Ovary (tissue), 3 donors: Measurements from ENCODE around the gene LRTM2.

Experiments
- CTCF ChIP-seq, 3 donors: fragments of 450-650 bp in 2 of 3; fragments of 200-600 bp in 1 of 3; IDR thresholded peaks; one replicate each; pipeline versions ENCODE4 v1.5.1 to v1.8.0; 2016 to 2022; ENCODE audit warnings: antibody characterized with exemption in 3 of 3, mild to moderate bottlenecking in 1 of 3
- EP300 ChIP-seq: sonication (generic); formaldehyde crosslinking; IDR thresholded peaks from one replicate; pipeline ENCODE4 v1.6.1; 2017; ENCODE audit warnings: antibody characterized with exemption
- POLR2A ChIP-seq: fragments of 450-650 bp; IDR thresholded peaks from one replicate; pipeline ENCODE4 v1.6.1; 2017; ENCODE audit warnings: antibody characterized with exemption, mild to moderate bottlenecking, moderate library complexity
- donor health status: DM: no; HTN: no; CAD: no.

GRCh38 chr12:1822699-1823098 lies 2.3 kb downstream of the LRTM2 start:
- TF ChIP-seq CTCF (IDR thresholded peaks at IDR 0.05) (no peak), POLR2A (no peak), EP300 (no peak)
